Left lobe of liver (tissue), 2 donors: ENCODE data around the gene PPP3CB. TPM values are rescaled to one million over a fixed set of nuclear protein-coding genes. Genes with fewer than 3 reads are reported as not detected.

Experiments
- ATAC-seq: fragments of 200-7000 bp; cut with Tn5 transposase; one replicate; pipeline ENCODE4 v1.9.1; 2020; ENCODE audit warnings: mild to moderate bottlenecking, moderate library complexity
- DNase-seq: peaks from one replicate; pipeline ENCODE4 v3.0.0-alpha.2; 2020; ENCODE audit warnings: low spot score
- total RNA-seq: library from RNA; stranded (reverse); gene quantifications from one replicate; pipeline ENCODE4 v1.2.1, GENCODE V29; 2021
- donor health status: DM: no; HTN: no; CAD: no; lungs with moderate emphysema.
- donor health status: DM: no; HTN: yes; CAD: no.

The PPP3CB gene
- total RNA-seq, 1 donor from 2014 or later, result 10.7 TPM

DNA sequence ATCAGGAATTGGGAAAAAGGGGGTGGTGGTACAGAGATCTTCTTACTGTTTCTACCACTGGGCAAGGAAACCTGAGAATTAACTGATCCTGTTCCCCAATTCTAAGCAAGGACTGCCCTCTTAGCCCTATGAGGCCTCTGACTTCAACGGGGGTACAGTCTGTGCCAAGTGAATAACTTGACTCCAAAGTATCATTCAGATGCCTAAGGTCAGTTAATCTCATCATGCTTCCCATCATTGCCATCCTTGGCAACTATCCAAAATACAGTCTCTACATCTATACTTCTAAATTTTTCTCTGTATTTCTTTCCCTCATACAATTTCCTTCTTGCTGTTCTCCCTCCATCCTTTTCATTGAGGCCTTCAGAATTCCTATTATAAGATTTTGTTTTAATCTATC lies 10.5 kb downstream of the PPP3CB start:
- no peak for DNase-seq
- ATAC-seq, result no peak

DNA sequence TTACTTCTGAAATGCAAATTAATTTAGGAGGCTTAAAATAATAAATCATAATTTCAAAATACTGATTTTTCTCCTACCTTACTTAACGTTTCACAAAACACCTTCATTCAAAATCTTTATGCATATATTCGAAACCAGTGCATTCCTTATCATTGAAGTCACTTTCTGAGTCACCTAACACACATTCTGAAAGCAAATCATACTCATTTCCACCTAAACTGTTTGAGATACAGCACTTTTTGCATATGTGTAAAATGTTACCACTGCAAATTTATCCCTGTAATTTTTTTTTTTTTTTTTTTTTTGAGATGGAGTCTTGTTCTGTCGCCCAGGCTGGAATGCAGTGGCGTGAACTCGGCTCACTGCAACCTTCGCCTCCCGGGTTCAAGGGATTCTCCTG lies 15.7 kb downstream of the PPP3CB start:
- ATAC-seq, result no peak

DNA sequence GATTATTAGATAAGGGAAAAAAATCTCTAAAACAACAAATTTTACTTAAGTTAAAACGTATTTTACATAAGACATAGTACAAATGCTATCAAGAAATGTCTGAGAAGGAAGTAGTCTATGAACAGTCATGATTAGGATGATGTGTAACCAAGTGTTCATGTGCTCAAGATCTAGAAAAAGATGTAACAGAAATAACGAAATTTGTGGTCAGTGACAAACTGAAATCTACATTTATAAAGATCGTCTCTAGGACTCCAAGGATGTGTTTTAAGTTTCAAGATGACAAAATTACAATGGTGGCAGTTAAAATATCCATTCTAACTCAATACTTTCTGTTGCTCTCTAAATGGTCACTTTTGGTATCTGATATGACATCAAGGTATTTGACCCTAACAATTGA lies 17.2 kb downstream of the PPP3CB start:
- ATAC-seq (no peak), DNase-seq (no peak)

More for the DNA sequence above, 15.7 kb downstream of the PPP3CB start:
- DNase-seq, result no peak

DNA sequence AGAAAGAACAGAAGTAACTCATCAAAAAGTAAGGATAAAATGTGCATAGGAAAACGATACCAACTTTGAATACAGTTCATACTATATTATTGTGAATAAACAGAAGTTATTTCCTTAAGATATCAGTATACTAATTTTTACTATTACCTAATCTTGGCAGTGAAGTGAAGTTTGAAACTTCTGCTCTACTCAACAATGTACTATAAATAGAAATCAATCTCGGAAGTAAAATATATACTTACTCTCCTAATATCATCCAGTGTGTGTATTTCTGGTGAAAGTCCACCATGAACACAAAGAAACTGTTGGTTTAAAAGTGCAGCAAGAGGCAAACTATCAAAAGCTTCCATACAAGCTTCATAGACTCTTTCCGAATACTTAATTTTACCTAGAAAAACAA lies 24.6 kb downstream of the PPP3CB start:
- no peak for ATAC-seq
- DNase-seq, result no peak

DNA sequence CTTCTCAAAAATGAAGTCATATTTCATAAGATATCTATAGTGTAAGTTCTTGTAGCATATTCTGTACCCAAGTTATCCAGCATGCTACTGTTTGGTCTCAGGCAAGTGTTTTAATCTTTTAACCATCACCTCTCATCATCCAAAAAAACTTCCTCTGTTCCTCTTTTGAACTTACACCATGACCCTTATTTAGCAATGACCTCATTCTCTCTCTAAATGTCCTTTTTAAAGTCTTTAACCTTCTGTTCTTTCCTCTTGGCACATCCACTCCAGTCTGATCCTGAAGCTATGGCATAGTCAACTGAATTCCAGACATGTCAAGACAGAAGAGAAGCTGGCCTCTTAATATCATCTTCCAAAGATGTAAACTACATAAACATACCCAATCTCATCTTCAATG lies 26.2 kb downstream of the PPP3CB start:
- DNase-seq (no peak), ATAC-seq (no peak)

DNA sequence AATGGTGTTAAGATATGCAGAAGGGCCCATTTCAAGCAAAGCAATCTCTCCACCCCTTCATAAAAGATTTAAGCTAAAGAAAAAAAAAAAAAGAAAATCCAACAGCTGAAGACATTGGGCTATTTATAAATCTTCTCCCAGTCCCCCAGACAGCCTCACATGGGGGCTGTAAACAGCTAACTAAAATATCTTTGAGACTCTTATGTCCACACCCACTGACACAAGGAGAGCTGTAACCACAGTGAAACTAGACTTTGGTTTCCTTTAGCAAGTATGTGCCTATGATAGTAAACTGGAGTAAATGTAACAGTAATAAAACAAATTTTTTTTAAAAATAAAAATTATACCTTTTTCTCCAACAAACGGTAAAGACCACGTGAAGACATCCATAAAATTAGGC lies 28.6 kb downstream of the PPP3CB start:
- ATAC-seq (no peak), DNase-seq (no peak)

DNA sequence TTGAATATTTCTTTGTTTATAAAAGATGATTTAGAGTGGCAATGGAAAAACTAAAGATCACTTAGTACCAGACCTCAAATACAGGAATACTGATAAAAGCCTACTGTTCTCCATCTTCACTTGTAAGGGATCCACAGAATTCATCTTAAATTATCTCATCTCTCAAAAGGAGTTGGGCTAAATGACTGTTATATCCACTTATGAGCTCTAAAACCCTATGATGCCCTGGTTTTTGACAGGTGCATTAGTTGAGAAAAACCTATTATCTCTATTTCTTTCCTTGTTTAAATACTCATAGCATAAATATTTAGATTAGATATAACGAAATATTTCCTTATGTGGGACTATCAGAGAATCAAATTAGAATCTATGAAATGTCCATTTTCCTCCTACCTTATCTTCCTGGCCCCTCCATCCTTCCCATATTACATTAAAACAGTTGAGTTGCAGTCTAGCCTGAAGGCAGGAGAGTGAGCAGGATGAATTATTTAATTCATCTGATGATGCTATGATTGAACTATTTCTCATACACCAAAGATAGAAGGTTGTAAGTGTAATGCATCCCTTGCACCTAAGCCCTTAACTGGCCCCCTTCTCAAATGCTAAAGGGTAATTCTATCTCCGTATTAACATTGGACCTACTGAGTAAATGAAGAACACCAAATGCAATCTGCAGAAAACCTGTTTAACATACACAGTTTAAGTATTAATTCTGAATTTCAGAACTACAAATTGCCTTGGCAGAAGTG lies 29.7 kb downstream of the PPP3CB start:
- DNase-seq, result no peak
- ATAC-seq, result no peak

DNA sequence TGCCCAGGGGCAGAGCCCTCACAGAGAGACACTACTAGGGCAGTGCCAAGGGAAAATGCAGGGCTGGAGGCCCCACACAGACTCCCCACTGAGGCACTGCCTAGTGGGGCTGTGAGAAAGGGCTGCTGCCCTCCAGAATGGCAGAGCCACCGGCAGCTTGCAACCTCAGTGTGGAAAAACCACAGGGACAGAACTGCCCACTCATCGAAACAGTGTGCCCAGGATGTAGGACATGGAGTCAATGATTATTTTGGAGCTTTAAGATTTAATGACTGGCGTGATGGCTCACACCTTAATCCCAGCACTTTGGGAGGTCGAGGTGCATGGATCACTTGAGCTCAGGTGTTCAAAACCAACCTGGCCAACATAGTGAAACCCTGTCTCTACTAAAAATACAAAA lies 34.9 kb downstream of the PPP3CB start:
- no peak for DNase-seq

DNA sequence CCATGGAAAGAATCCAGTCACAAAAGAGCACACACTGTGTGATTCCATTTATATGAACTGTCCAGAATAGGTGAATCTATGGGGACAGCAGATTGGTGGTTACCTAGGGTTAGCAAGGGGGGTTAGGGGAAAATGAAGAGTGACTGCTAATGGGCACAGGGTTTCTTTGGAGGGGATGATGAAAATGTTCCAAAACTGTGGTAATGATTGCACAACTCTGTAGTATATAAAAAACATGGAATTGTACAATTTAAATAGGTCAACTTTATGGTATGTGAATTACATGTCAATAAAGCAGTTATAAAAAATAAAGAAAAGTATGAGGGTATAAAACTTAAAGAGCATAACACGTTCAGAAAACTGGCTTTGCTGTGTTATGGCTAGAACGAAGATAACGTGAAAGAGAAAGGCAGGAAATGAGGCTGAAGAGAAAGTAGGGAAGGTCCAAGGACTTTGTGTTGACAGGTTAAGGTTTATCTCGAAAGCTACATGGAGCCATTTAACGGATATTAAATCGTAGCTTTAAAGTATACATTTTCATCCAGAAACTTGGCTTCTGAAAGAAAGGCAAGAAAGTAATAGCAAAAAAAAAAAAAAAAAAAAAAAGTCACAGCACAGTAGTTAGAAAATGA lies 36.0 kb downstream of the PPP3CB start:
- ATAC-seq, result no peak
- no peak for DNase-seq

More for the DNA sequence above, 34.9 kb downstream of the PPP3CB start:
- no peak for ATAC-seq

DNA sequence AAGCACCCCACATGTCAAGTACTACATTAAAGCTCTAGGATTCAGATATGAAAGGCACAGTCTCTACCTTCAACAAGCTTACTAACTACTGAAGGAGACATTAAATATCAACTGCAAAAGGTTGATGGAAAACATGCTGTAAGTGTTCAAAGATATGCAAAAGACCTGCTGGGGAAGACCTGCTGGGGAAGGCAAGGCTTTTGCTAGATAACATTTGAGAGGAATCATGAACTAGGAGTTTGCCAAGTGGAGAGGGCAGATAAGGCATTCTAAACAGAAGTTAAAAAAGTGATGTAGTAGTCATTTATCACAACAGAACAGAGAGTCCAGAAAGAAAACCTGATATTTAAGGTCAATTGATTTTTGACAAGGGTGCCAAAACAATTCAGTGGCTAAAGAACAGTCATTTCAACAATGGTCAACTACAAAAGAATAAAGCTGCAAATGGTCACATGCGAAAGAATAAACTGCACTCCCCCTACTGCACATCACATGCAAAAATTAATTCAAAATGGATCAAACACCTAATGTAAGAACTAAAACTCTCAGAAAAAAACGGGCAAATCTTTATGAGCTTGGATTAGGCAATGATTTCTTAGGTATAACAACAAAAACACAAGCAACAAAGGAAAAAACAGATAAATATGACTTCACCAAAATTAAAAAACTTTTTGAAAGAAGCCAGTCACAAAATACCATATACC lies 39.5 kb downstream of the PPP3CB start:
- no peak for DNase-seq
- no peak for ATAC-seq

DNA sequence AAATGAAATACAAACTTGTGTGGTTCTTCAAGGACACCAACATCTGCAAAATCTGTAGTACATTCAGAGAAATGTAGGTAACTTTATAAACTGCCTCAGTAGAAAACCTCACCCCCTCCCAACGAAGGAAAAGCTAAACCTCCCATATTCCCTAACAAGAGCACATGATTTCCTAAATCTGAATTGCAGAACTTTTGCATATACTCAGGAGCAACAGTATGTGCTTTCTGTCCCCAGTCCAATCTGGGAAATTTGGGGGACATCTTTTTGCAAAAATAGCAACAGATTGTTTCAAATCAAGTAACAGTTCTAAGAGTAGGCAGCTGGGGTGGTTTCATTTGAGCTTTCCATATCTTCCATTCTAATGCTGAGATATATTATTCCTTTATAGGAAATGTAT lies 46.7 kb downstream of the PPP3CB start:
- no peak for DNase-seq
- no peak for ATAC-seq

DNA sequence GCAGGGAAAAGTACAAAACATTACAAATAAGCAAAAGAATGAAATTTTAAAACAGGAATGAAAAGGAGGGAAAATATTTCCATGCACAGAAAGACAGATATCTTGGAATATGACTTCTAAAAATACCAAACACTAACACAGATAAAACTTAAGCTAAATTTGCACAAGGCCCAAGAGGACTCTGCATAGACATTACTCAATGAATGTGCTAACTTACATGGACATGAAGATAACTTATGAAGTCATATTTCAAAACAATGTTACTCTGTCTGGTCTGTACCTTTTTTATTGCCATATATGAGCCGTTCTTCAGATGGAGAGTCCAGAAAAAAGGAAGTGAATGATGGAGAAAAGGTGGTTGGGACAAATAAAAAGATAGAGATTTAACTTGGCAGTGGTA lies 47.4 kb downstream of the PPP3CB start:
- no peak for DNase-seq
- no peak for ATAC-seq

DNA sequence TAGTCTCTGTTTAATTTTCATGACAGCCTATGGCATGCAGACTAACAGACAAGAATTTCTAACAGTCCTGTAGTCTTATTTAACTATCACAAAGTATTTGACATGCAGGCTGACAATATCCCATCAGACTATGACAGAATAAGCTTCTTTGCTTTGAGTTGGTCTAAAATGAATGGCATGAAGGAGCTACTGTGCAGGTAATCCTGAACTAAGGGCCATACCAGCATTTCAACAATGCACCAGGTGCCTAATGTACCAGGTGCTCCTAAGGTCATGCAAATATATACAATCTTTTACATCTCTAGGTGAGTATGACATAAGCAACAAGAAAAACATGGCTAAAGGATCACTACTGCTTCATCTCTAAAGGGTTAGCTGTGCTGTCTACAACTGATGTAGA lies 48.9 kb downstream of the PPP3CB start:
- no peak for DNase-seq
- no peak for ATAC-seq

DNA sequence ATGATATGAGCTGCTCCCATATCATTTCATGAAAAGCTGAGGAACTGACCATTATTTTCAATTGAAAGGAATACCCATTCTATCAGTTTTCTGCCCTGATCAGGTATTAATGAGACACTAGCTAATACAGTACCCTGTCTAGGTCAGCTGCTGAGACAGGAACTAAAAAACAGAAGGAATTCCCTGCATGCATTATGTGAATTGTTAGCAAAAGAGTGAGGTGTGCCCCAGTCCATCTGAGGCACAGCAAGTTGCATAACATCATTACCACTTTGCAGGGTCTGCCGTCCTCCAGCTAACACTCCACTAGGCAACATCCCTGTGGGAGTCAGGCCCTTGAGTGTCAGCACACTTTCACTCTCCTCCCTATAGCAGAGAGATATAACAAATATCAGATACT lies 51.4 kb downstream of the PPP3CB start:
- DNase-seq (no peak), ATAC-seq (no peak)

DNA sequence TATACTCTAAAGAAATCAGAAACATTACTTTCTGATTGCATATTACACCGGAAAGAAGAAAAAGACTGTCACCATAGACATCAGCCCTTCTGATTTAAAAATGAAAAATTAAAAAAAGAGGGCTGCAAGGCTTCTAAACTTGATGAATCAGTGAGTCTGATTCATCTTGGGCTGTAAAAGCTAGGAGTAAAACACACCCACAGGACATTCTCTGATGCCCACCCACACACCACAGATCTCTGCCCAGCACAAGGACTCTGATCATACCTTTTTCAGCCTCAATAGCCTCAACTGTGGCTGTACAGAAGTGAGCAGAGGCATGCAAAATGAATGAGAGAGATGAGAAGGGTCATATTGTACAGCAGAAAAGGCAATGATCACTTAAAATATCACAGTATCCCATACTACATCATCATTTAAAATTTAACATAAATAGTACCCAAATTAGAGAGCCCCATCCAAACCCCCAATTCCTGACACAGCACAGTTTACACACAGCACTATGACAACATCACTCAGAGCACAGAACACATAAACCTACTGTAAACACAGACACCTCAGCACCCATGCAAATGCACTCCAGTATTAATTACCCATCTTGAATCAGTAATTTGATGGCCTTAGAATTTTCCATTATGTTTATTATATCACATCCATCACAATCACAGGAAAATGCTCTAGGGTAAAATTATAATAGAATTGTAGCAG lies 56.1 kb downstream of the PPP3CB start:
- ATAC-seq, result no peak
- no peak for DNase-seq

DNA sequence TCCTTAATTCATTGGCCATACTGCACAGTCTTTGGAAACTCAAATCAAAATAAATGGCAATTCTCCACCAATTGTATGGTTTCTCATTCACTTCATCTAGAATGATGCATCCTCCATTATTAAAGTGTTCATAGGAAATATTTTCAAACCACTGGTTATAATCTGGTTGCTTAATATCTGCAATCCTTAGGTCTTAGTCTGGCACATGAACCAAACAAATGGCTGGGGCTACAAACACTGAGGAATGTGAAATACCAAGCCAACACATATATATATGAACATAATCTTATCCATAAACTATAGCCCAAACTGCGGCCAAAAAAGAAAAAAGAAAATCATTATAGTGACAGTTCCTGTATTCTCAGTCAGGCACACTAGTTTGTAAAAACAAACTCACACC lies 56.8 kb downstream of the PPP3CB start:
- no peak for DNase-seq

DNA sequence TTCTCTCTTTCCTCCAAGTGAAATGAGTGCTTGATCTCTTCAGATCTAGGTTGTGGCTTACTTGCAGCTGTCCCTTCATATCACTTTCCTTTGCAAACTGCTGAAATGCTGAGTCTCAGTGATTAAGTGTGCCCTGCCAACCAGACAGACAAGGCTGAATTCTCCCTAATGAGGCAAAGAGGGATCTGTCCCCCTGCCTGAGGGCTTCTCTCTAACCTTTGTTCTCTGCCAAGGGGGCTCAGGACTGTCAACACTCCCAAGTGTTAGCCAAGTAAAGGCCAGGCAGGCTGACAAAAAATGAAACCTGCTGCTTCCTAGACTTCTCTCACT lies 62.3 kb downstream of the PPP3CB start, which contains the start of gene MSS51:
TSS of gene MSS51 (minus strand) at position 24 of the 330 bp plus-strand sequence. CDS start 5,277 bp downstream, outside the sequence.
- DNase-seq (no peak), ATAC-seq (no peak)

More for the DNA sequence above, 56.8 kb downstream of the PPP3CB start:
- no peak for ATAC-seq

DNA sequence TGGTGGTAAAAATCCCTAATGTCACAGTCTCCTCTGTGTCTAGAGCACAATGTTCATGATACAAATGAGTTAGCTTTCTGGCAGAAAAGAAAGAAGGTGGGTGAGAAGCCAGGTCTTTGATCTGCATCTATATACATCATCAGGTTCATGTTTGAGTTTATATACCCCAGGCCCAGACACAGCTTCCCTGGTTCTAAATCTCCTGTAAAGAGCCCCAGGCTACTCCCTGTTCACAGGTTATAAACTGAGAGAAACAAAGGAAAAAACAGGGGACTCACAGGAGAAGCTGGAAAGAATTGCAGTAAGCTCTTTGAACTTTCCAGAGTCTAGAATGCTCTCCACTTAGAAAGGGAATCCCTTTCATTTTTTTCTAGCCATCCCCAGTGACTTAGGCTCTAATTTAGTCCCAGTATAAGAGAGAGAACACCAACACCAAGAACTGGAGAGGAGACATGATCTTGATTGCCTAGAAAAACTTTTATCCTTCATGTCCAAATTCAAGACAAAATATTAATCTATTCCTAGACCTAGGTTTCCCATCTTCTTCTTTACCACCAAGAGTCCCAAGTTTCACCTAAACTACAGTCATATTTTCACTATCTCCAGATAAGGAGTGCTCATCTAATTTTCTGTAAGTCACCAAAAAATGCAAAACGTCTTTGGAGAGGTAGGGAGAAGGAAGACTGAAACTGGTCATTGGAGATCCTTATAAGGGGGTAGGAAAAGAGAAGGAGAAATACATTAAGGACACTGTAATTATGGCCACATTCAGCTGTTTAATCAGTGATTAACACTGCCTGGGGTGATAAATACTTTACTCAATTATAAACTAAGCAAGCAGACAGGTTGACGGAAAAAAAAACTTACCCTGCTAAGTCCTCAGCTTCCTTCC lies 62.9 kb downstream of the PPP3CB start:
- DNase-seq (no peak), ATAC-seq (no peak)

DNA sequence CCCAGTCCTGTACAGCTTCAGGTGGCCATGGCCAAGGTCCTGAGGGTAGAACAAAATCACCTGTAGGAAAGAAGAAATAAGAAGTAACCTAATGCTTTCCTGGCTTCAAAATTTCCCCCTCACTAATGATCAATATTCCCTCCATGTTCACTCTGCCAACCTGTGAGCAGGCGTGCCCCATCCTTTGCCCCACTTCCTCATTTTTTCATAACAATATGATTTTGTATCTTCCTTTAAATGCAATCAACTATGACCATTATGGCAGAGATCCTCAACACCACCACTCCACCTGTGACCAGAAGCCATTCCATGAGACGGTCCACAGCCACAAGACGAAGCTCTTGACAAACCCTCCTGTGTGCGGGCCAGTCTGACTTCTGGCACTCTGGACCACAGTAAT lies 69.5 kb downstream of the PPP3CB start:
- DNase-seq, result no peak
- no peak for ATAC-seq

DNA sequence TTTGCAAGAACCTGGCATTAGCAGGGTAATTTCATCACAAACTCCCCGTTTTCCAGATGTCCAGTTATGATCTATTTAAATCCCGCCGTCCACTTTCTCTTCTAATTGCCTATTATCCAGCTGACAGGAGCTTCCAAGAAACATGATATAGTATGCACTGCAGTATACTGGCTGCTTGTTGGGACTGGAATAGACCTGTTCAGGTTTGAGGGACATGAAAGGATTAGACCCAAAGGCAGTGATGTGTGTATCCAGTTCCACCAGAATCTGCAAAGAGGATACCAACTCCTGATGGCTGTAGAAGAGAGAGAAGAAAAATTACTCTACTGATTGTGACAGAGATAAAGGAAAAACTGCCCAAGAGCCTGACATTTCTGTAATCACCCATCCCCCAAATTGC lies 71.3 kb downstream of the PPP3CB start:
- DNase-seq, result no peak
- ATAC-seq, result no peak

DNA sequence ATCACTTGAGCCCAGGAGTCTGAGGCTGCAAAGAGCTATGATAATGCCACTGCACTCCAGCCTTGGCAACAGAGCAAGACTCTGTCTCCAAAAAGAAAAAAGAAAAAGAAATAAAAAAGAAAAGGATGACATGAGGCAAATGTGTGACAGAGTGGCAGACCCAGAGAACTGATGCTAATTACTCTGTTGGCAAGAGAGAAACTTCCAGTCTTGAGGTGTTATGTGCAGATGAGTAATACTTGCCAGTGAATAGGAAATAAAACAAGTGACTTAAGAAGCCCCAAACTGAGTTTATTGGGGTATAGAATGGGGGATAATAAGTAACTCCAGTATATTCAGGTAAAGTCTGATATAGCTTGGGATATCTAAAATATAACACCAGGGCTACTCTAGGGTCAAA lies 72.5 kb downstream of the PPP3CB start:
- no peak for DNase-seq
- ATAC-seq, result no peak
